T-helper 1 cell treated with Interleukin-12 subunit alpha and Interleukin-12 subunit beta and Interleukin-4 antibody, amounts not matched to agents 30 μg/mL and 1 μg/mL, for 36 hours (primary cell): Measurements from ENCODE around the gene MELK.

Experiments used
- H3K27ac Mint-ChIP-seq: one replicate; pipeline ENCODE4 v1.8.0; 2021; ENCODE audit warnings: mild to moderate bottlenecking, mixed read lengths
- H3K27me3 Mint-ChIP-seq: one replicate; pipeline ENCODE4 v1.8.0; 2021; ENCODE audit warnings: low read depth, mixed read lengths
- H3K36me3 Mint-ChIP-seq: one replicate; pipeline ENCODE4 v1.8.0; 2021; ENCODE audit warnings: low read depth, mixed read lengths
- H3K4me1 Mint-ChIP-seq: one replicate; pipeline ENCODE4 v1.8.0; 2021; ENCODE audit warnings: low read depth, mixed read lengths
- H3K4me3 Mint-ChIP-seq: one replicate; pipeline ENCODE4 v1.8.0; 2021; ENCODE audit warnings: mild to moderate bottlenecking, moderate library complexity, mixed read lengths
- H3K9me3 Mint-ChIP-seq: one replicate; pipeline ENCODE4 v1.8.0; 2021; ENCODE audit warnings: mixed read lengths

MELK gene

DNA sequence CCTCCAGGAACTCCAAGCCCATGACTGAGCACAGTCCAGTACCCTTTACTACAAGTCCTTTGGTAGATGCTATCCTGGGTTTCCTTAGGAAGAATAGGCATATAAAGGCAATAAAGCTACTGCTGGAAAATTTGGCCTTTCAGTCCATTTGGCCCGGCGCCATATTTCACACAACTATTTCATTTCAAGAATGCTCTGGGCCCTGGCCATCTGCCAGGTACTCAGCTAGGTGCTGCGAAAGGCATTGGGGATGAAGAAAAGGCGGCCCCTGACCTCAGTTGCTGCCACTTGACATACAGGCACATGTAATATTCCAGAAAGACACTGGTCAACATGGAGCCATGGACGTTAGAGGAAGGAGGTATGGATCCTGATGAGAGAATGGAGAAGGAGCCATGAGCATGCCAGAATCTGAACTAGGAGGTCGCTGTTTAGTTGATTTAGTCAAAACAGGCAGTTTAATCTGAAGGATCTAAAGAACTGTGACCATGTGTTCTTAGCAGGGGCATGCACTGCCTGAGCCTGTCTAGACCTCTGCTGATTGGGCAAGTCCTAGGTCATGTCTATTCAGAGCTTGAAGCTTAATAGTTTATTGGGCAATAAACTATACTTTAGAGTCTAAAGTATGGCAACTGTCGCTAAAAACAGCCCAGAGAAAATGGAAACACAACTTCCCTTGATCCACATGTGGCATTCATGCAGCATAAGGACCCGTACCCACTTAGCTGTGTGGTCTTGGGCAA is 149.3 kb downstream of the MELK start:
- H3K4me1 Mint-ChIP-seq = no peaks in the 10 kb centered on the region
- H3K36me3 Mint-ChIP-seq = no peaks in the 10 kb centered on the region
- no peak overlapping the region for H3K27ac Mint-ChIP-seq
- H3K9me3 Mint-ChIP-seq = no peaks in the 10 kb centered on the region
- no peaks in the 10 kb centered on the region for H3K27me3 Mint-ChIP-seq
- H3K4me3 Mint-ChIP-seq = no peak overlapping the region

DNA sequence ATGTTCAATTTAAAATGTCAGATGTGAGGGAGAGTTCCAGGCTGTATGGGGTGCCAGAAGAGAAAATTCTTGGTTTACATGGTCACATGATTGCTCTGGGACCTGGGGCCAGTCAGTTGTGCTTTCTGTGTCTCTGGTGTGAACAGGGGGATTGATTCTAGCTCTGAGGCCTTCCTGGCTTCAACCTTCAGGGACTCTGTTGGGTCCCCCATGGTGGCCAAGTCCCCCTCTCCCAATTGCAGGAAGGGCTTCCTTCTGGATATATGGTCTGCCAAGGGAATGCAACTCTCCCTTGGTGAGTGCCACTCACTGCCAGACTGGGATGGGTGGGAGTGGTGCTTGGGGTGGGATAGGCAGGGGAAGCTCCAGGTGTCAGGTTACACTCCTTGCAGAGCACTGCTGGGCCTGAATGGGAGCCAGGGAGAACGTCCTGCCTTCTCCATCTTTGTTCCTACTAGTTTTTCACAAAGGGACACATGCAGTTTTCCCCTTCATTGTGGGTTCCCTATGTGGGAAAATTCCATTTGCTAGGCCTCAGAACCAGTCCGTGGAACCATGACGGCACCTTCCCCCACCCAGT is 153.2 kb downstream of the MELK start:
- H3K4me3 Mint-ChIP-seq = no peak overlapping the region
- no peaks in the 10 kb centered on the region for H3K9me3 Mint-ChIP-seq
- no peaks in the 10 kb centered on the region for H3K36me3 Mint-ChIP-seq
- no peak overlapping the region for H3K27ac Mint-ChIP-seq
- no peaks in the 10 kb centered on the region for H3K27me3 Mint-ChIP-seq
- no peaks in the 10 kb centered on the region for H3K4me1 Mint-ChIP-seq
